Suprapubic skin (tissue), 4 donors: ENCODE data around the gene TF. TPM values are rescaled to one million over a fixed set of nuclear protein-coding genes. Genes with fewer than 3 reads are reported as not detected.

ENCODE experiments used
- DNase-seq, 2 donors: peaks; one replicate each; pipeline ENCODE4 v3.0.0-alpha.2; 2019; ENCODE audit warnings: low spot score in 2 of 2
- H3K27ac ChIP-seq: fragments of 200-600 bp; sonication (generic); one replicate; pipeline ENCODE4 v1.5.1; 2019
- H3K27me3 ChIP-seq: fragments of 200-600 bp; sonication (generic); one replicate; pipeline ENCODE4 v1.5.1; 2019
- H3K36me3 ChIP-seq: fragments of 200-600 bp; sonication (generic); one replicate; pipeline ENCODE4 v1.5.1; 2019
- H3K4me1 ChIP-seq: fragments of 200-600 bp; sonication (generic); one replicate; pipeline ENCODE4 v1.5.1; 2019
- H3K4me3 ChIP-seq: fragments of 200-600 bp; sonication (generic); one replicate; pipeline ENCODE4 v1.5.1; 2019; ENCODE audit warnings: mild to moderate bottlenecking
- H3K9me3 ChIP-seq: fragments of 200-600 bp; sonication (generic); one replicate; pipeline ENCODE4 v1.5.1; 2019
- EP300 ChIP-seq: sonication (generic); formaldehyde crosslinking; IDR thresholded peaks from one replicate; pipeline ENCODE4 v1.6.1; 2017; ENCODE audit warnings: antibody characterized with exemption
- POLR2A ChIP-seq, 2 donors: fragments of 450-650 bp; IDR thresholded peaks; one replicate each; pipeline ENCODE4 v1.6.1; 2017; ENCODE audit warnings: antibody characterized with exemption in 2 of 2, mild to moderate bottlenecking in 2 of 2, moderate library complexity in 2 of 2
- POLR2AphosphoS5 ChIP-seq, 3 donors: sonication (generic); formaldehyde crosslinking; IDR thresholded peaks; one replicate each; pipeline ENCODE4 v1.6.1; 2017; ENCODE audit warnings: antibody characterized with exemption in 3 of 3
- WGBS: methylation state at CpG from one replicate; pipeline ENCODE4 v1.1.5; 2018; 5-methylcytosine and 5-hydroxymethylcytosine counted together
- total RNA-seq, 4 donors: library from RNA; depleted of rRNA; stranded (reverse); fragments of >200 nt; gene quantifications; one replicate each; pipeline ENCODE4 v1.1.0, GENCODE V29; 2016
- TF ChIP-seq, protein P1 (sequence below), 2 donors: fragments of 200-600 bp in 1 of 2; fragments of 450-650 bp in 1 of 2; sonication (generic) in 1 of 2; IDR thresholded peaks; one replicate each; pipeline ENCODE4 v1.5.1; 2016 to 2019; ENCODE audit warnings: antibody characterized with exemption in 2 of 2, mild to moderate bottlenecking in 1 of 2, moderate library complexity in 1 of 2

The TF gene
- total RNA-seq, 4 donors from 2014 or later, result 4.8 to 16.5 (median 8.7) TPM

GRCh38 chr3:133733226-133733625 is 13.0 kb upstream of the TF start:
- WGBS, result 69% methylated on average over 4 of the region's 4 CpGs
- Histone ChIP-seq H3K4me3 (no peak overlapping the region), H3K27ac (no peak overlapping the region), H3K27me3 (no peaks in the 10 kb centered on the region), H3K36me3 (no peaks in the 10 kb centered on the region), H3K4me1 (peaks cover 7% of the 10 kb centered on the region), H3K9me3 (no peaks in the 10 kb centered on the region)
- no peak for DNase-seq
- TF ChIP-seq POLR2A (IDR thresholded peaks at IDR 0.05) (no peak), EP300 (no peak)
- TF ChIP-seq, protein P1, sequence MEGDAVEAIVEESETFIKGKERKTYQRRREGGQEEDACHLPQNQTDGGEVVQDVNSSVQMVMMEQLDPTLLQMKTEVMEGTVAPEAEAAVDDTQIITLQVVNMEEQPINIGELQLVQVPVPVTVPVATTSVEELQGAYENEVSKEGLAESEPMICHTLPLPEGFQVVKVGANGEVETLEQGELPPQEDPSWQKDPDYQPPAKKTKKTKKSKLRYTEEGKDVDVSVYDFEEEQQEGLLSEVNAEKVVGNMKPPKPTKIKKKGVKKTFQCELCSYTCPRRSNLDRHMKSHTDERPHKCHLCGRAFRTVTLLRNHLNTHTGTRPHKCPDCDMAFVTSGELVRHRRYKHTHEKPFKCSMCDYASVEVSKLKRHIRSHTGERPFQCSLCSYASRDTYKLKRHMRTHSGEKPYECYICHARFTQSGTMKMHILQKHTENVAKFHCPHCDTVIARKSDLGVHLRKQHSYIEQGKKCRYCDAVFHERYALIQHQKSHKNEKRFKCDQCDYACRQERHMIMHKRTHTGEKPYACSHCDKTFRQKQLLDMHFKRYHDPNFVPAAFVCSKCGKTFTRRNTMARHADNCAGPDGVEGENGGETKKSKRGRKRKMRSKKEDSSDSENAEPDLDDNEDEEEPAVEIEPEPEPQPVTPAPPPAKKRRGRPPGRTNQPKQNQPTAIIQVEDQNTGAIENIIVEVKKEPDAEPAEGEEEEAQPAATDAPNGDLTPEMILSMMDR (IDR thresholded peaks at IDR 0.05), result no peak

DNA sequence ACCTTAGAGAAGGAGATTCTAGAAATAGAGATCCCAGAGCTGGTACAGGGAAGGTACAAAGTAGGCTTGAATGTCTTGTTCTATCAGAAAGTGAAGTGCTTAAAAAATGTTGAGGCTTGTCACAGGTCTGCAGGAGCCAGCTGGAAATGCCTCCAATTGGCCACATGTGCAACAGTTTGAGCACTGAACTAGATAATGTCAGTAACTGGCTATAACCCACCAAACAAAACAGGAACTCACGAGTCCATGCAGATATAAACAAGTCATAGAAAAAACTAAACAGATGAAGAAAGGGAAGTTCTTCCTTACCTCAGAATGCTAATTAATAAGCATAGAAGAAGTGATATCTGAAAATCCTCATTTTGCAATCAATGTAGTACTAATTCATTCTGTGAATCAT is 11.9 kb upstream of the TF start:
- DNase-seq, result no peak
- Histone ChIP-seq H3K36me3 (no peaks in the 10 kb centered on the region), H3K27ac (no peak overlapping the region), H3K4me1 (peaks cover 7% of the 10 kb centered on the region), H3K9me3 (no peaks in the 10 kb centered on the region), H3K27me3 (no peaks in the 10 kb centered on the region), H3K4me3 (no peak overlapping the region)
- TF ChIP-seq POLR2A (IDR thresholded peaks at IDR 0.05) (no peak), EP300 (no peak), POLR2AphosphoS5 (IDR thresholded peaks at IDR 0.05) (no peak)
- TF ChIP-seq, protein P1 (IDR thresholded peaks at IDR 0.05), result no peak
- WGBS, result 21% methylated on average over 1 of the region's 1 CpG

- Histone ChIP-seq H3K4me3 (no peak overlapping the region), H3K4me1 (peaks cover 6% of the 10 kb centered on the region), H3K27ac (no peak overlapping the region), H3K27me3 (peaks cover 24% of the 10 kb centered on the region), H3K9me3 (peaks cover 5% of the 10 kb centered on the region), H3K36me3 (no peaks in the 10 kb centered on the region)
- no peak for TF ChIP-seq POLR2A (IDR thresholded peaks at IDR 0.05)
- TF ChIP-seq, protein P1 (IDR thresholded peaks at IDR 0.05), result no peak
- no peak for TF ChIP-seq EP300
- TF ChIP-seq POLR2AphosphoS5 (IDR thresholded peaks at IDR 0.05), result no peak
- DNase-seq, result no peak
- WGBS, result 56% methylated on average over 9 of the region's 9 CpGs
Measured at GRCh38 chr3:133742351-133743091, 3.7 kb upstream of the TF start.

DNA sequence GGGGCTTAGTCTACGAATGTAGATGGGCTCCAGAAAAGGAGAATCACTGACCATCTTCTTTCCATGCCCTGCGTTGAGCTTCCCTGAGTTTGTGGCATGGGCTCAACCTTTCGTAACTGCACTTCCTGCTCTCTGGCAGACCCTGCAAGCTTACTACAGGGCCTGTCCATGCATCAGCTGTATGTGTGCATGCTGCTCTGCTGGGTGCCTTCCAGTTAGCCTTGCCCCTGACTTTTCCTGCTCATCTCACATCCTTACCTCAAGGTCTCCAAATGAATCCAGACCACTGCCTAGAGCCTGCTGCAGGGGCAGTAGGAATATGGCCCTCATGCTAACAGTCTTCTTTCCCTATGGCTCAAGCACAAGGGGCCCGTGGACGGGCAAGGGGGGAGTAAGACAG is 2.0 kb upstream of the TF start:
- no peak overlapping the region for H3K27ac ChIP-seq
- no peak for TF ChIP-seq EP300
- no peak for TF ChIP-seq POLR2AphosphoS5 (IDR thresholded peaks at IDR 0.05)
- TF ChIP-seq, protein P1 (IDR thresholded peaks at IDR 0.05), result no peak
- no peak for TF ChIP-seq POLR2A (IDR thresholded peaks at IDR 0.05)
- DNase-seq, result no peak
- no peak overlapping the region for H3K4me3 ChIP-seq
- H3K9me3 ChIP-seq, result peaks cover 5% of the 10 kb centered on the region
- H3K4me1 ChIP-seq, result peaks cover 6% of the 10 kb centered on the region
- H3K27me3 ChIP-seq, result peaks cover 24% of the 10 kb centered on the region
- WGBS, result 75% methylated on average over 5 of the region's 5 CpGs
- H3K36me3 ChIP-seq, result no peaks in the 10 kb centered on the region

DNA sequence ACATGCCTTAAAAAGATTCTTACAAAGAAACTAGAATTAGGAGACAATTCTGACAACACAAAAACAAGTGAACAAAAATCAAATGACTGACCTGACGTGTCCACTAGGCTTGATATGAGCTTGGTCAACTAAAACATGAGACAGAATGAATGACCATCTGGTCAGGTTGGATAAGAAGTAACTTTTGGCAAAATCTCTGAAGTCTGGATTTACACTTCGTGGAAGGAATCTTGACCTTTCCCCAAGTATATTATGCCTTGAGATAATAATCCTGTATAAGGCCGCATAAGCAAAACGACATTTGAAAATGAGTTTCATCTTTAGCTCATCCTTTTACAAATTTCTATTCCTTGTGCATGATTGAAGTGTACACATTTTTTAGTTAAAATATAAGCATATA is 1.1 kb upstream of the TF start:
- peaks cover 12% of the 10 kb centered on the region for H3K4me1 ChIP-seq
- H3K4me3 ChIP-seq, result no peak overlapping the region
- no peak overlapping the region for H3K27ac ChIP-seq
- no peak for DNase-seq
- peaks cover 3% of the 10 kb centered on the region for H3K9me3 ChIP-seq
- H3K36me3 ChIP-seq, result no peaks in the 10 kb centered on the region
- H3K27me3 ChIP-seq, result peaks cover 24% of the 10 kb centered on the region
- TF ChIP-seq, protein P1 (IDR thresholded peaks at IDR 0.05), result no peak
- TF ChIP-seq POLR2AphosphoS5 (IDR thresholded peaks at IDR 0.05), result no peak
- WGBS, result 93% methylated on average over 4 of the region's 4 CpGs
